Activated effector memory CD4-positive, alpha-beta T cell treated with Interleukin-2 at 50 U/mL for 16 hours (primary cell): ENCODE data around the gene OR52W1.

Experiments used
- DNase-seq: peaks from one replicate; pipeline ENCODE4 v3.0.0-alpha.2; 2020

OR52W1 gene, protein sequence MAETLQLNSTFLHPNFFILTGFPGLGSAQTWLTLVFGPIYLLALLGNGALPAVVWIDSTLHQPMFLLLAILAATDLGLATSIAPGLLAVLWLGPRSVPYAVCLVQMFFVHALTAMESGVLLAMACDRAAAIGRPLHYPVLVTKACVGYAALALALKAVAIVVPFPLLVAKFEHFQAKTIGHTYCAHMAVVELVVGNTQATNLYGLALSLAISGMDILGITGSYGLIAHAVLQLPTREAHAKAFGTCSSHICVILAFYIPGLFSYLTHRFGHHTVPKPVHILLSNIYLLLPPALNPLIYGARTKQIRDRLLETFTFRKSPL

DNA sequence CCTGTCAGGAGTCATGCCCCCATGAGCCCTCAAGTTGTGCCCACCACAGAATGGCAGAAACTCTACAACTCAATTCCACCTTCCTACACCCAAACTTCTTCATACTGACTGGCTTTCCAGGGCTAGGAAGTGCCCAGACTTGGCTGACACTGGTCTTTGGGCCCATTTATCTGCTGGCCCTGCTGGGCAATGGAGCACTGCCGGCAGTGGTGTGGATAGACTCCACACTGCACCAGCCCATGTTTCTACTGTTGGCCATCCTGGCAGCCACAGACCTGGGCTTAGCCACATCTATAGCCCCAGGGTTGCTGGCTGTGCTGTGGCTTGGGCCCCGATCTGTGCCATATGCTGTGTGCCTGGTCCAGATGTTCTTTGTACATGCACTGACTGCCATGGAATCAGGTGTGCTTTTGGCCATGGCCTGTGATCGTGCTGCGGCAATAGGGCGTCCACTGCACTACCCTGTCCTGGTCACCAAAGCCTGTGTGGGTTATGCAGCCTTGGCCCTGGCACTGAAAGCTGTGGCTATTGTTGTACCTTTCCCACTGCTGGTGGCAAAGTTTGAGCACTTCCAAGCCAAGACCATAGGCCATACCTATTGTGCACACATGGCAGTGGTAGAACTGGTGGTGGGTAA, at the start of gene OR52W1:
Gene OR52W1 (plus strand): TSS at position 51 of the 637 bp plus-strand sequence. CDS start 0 bp downstream, at position 51.
- no peak for DNase-seq

DNA sequence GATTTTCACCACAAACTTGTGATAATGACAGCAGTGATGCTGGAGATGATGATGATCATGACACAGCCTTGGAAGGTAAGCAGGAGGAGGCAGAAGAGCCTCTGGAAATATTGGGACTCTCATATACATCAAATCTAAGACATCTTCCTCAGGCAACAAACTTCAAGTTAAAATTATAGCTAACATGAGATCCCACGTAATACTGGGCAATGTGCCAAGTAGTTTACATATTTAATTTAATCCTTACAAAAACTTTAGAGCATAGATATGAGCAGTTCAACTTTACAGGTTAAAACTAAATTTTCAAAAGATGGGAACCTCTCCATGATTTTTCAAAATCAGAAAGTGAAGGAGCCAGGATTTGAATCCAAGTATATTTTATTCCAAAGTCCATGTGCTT, 47.9 kb upstream of the OR52W1 start:
- DNase-seq, result no peak

DNA sequence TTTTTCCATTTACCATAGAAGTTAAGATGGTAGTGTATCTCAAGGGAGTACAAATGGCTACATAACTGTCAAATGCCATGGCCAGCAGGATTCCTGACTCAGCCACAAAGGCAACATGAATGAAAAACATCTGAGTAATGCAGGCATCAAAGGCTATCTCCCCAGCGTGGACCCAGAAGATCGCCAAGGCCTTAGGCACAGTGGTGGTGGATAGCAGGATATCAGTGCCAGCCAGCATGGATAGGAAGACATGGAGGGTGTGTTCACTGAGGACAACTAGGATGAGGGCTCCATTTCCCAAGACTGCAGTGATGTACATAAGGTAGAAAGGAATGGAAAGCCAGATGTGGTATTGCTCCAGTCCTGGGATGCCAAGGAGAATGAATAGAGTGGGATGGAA, 46.9 kb upstream of the OR52W1 start:
- DNase-seq, result no peak

DNA sequence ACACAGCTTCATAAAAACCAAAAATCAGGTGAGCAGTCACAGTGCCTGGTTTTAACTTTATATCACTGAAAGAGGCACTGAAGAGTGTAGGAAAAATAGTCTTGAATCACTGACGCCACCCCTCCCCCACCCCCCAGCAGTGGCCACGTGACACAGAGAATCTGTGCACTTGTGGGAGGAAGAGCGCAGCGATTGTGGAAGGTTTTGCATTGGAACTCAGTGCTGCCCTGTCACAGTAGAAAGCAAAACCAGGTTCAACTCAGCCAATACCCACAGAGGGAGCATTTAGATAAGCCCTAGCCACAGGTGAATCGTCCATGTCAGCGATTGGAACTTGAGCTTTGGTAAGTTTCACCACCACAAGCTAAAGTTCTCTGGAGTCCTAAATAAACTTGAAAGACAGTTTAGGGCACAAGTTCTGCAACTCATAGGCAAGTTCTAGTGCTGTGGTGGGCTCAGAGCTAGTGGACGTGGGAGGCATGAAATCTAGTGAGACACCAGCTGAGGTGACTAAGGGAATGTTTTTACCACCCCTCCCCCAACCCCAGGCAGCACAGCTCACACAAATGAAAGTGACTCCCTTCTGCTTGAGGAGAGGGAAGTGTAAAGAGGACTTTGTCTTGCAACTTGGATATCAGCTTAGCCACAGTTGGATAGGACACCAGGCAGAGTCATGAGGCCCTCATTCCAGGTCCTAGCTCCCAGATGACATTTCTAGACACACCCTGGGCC, 42.2 kb upstream of the OR52W1 start:
- no peak for DNase-seq

DNA sequence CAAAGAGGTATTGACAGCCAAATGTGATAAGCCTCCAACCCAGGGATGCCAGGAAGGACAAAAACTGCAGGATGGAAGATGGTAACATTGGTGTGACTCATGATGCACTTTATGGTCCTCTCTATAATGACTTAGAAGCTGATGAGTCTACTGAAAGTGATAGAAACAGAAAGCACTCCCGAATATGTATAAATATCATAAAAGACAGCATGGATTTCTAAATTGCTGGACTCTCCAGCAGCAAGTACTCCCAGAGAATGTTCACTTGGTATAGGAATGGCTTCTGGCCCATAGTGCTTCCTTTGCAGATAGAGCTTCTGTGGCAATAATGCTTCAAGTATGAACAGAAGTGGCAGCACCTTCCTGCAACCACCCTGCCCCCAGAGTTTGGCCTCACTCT, 28.8 kb upstream of the OR52W1 start, which contains the start of gene OR52B2:
Gene OR52B2 (minus strand): TSS at position 101 of the 400 bp plus-strand sequence. CDS start 0 bp downstream, at position 101.
- no peak for DNase-seq

DNA sequence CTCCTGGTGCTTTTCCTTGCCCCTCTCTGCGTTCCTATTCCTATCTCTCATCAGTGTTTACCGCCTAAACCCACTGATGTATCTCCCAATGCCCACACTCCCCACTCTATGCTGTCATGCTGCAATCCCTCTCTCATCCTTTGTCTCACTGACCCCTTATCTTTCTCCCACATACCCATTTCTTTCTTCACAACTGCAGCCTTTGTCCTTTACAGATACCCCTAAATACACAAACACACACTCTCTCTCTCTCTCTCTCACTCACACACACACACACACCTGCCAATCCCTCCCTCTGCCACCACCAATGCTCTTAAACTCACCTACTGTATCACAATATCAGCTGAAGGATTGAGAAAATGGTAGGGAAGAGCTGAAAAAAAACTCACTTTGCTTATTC, 23.6 kb upstream of the OR52W1 start:
- no peak for DNase-seq

DNA sequence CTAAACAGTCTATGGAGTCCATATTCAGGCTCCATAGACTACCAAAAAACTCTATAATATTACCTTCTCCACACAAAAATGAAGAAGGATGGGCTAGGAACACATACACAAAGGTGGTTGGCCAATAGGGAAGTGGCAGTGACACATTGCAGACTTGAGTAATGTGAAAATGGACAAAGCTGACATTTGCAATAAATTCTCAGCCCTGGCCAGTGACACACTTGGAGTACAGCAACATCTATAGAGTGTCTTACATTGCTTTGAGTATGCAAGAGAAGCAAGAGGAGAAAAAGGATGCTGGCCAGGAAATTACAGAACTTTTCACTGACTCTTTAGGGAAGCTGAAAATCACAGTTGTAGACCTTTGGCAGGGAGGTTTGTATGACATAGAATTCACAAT, 7.3 kb upstream of the OR52W1 start:
- no peak for DNase-seq

DNA sequence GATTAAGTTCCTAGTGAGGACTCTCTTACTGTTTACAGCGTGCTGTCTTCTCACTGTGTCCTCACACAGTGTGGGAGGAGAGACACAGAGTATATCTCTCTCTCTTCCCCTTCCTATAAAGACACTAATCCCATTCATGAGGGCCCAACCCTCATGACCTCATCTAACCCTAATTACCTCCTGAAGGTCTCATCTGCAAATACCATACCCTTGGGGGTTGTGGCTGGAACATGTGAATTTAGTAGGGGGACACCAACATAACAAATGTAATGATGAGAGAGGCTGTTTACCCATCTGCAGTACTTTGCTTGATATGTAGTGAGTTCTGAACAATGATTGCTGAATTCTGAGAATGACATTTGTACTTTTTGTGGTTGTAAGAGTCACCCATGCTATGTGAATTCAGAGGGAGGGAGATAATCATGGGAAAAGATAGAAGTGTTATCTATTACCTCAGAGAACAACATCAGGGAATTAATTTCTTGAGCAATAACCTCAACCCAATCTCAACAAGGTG, 4.9 kb upstream of the OR52W1 start:
- DNase-seq, result no peak

DNA sequence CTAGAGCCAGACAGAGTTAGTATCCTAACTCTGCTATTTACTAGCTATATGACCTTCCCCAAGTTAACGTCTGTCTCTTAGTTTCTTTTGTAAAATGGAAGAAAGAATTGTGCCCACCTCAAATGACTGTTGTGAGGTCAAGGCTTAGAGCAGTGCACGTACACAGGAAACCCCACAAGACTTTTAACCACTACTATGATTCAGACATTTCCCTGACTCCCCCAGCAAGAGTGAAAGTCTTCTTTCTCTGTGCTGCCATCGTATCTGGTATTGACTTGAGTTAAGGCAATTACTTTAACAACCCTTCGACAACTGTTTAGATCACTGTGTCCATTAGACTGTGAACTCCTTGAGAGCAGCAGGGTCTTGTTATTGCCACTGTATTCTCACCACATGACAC, 2.6 kb upstream of the OR52W1 start:
- DNase-seq, result no peak

DNA sequence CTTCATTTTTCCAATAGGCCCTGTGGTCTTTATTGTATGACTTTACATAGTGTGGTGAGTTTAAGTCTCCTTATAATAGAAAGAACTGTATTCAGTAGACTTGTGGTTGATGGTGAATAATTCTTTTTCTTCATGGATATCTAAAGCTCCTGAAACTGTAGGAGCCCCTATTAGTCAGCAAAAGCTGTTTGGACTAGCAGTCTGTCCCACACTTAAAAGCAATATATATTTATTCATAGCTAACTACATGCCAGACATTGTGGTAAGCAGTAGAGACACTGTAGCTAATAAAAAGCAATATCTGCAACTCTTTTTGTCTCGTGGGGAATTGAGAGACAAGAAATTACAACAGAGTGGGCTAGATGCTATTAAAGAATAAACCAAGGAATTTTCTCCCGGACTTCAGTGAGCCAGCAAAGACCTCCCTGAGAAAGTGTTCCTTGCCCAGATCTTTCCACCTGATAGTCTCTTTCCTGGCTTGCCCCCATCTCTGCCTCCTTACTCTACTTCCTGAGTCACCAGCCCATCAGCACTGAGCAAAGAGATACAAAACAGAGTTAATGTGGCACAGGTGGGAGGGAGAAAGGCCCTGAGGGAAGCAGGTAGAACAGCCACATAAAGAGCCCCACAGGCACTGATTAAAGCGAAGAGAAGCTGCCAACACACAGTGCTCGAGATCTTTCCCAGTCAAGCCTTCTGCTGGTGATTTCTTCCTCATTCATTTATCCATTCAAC, 1.4 kb upstream of the OR52W1 start:
- DNase-seq, result no peak

DNA sequence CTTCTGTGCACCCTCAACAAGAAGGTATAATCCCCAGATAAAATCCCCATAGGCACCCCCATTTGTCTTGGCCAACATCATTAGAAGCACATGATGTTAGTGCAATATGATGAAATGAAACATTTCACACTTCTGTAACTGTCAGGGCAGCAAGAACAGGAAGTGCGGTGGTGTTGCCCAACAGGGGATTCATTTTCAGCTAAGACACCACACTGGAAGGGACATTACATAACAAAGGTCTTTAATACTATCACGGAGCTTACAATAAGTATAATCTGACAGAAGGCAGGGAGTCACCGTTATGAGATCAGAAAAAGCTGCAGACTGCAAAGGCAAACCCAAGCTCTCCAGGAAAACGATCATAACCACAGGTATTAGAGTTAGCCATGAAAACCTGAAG, 2.0 kb downstream of the OR52W1 start:
- no peak for DNase-seq

DNA sequence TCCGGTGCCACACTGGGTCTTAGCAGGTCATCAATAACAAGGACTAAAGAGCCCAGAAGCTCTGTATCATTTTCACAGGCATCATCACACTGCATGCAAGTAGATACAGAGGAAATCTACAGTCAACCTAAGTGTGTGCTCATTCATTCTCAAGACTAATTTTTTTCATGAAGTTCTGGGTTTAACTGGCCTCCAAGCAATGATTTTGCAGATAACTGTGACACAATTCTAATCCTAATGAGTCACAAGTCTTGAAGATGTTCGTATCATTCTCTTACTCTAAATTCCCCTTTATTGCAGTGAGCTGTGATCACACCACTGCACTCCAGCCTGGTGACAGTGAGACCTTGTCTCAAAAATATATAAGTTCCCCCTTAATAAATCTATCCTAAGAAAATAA, 2.5 kb downstream of the OR52W1 start:
- no peak for DNase-seq

DNA sequence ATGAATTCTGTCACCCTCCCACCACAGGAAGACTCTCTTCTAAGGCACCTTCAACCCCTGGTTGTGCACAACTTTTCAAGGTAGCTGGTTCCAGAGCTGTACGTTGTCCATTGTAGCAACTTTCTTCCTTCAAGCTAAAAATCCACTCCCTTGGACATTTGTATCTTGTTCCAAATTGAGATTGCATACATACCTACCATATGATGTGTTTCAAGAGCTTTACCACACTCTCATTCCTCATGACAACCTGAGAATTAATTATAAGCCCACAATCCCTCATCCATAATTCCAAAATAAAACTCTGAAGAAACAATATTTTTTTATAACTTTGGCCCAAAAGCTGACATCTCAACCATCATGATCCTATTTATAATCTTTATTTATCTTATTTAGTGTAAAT, 3.0 kb downstream of the OR52W1 start:
- DNase-seq, result no peak

DNA sequence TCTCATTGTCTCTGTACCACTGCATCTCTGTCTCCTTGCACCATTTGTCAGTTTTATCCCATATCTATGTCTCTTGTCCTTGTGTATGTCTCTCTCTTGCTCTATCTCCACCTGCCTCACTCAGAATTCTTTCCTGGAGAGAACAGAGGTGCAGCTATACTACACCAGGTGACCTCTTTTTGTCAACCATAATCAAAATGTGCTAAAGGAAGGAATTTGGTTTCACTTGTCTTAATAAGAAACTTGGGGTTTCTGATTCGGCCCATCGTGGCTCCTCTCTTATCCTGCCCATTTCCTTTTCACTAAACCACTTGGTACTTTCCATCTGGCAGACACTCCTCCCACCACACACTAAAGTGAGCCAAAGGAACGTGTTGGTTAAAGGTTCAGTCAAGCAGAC, 4.3 kb downstream of the OR52W1 start:
- DNase-seq, result no peak

DNA sequence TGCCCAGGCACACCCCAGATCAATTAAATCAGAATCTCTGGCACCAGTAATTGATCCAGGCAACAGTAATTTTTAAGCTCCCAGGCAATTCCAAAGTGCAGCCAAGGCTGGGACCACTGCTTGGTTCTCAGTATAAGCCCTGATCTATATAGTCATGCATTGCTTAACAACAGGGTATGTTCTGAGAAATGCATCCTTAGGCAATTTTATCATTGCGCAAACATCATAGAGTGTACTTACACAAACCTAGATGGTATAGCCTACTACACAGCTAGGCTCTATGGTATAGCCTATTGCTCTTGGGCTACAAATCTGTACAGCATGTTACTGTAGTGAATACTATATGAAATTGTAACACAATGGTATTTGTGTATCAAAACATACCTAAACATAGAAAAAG, 5.7 kb downstream of the OR52W1 start:
- DNase-seq, result no peak

DNA sequence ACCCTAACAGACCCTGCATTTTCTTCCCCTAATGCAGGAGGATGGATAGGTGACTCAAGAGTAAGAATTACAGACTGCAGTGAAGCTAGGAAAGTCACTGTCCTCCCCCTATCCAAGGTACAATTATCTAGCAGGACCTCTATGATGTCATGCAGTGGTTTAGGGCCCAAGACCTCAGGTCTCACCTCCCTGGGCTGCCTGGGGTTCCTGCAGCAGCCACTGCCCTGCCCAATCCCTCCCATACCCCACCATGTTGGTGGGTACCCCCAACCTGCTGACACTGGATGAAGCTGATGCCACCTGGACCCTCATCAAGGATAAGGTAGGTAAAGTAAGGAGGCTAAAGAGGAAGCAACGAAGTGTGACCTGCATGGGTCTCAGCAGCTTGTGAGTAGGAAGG, 6.3 kb downstream of the OR52W1 start, which contains the start of gene C11orf42:
Gene C11orf42 (plus strand): TSS at position 192 of the 400 bp plus-strand sequence. CDS start 59 bp downstream, at position 251.
- DNase-seq, result no peak

DNA sequence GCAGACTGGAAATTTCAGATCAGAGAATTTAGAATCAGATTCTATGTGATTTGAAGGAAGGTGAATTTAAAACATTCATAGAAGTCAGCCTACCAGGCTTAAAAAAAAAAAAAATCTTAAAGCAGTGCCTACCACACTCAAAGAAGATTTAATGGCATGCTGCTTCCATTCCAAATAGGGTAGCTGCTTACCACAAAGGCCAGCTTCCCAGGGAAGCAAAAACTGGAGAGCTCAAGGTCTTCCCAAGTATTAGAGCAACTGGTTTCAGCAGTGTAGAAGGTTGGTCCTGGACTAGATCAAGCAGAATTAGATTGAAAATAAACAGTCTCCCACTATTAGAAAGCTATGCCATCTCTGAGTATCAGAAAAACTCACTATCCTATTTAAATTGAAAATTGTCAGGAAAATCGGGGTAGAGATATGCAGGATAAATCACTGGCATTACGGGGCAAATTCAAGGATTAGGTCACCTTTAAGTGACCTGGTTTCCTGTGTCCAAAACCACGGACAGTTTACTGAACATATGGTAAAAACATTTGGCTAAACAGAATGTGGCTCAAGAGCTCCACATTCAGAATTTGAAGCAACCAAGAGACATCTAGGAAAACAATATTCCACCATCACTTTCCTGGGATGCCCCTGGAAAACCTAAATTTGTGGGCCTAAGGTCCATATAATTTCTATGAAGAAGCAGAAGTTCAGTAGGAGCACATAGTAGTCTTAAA, 7.6 kb downstream of the OR52W1 start:
- no peak for DNase-seq

DNA sequence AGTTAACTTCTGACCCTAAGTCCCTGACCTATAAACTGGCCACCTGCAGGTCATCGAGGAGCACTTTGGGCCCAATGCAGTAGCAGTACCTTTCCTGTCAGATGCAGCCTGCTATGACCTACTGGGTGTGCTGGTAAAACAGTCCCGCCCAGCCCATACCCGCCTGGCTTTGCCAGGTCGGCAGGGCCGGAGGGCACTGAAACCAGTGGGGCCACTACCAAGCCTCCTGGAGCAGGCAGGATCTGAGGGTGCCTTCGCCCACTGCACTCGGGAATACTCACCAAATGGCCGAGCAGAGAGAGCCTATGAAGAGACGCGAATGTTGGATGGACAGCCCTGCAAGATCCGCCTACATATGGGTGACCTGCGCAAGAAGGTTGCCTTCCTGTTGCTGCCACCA, 10.8 kb downstream of the OR52W1 start:
- DNase-seq, result no peak

DNA sequence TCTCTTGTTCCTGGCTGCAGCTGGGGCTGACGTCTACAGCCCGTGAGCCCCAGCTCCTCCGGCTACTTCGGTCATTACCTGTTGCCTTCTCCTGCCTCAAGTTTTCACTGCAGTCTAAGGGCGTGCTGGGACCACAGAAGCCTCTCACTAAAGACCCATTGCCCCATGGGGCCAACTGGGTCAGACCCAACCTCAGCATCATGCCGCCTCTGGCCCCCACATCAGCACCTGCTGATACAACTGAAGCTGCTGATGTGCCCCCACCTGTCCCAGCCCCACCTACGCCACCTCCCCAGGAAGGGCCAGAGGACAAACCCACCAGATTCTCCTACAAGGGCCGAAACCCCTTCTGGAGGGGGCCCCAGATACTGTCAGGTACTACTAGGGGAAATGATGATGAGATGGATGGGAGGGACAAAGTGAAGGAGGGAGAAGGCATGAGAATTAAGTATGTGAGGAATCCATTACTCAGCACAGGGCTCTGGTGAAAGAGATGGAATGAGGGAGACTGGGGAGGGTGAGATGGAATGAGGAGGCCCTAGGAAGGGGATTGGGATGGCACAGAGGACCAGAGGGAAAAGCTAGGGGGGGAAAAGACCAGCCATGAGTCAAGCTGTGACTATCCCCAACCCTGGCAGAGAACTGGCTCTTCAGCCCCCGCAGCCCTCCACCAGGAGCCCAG, 11.4 kb downstream of the OR52W1 start:
- no peak for DNase-seq

DNA sequence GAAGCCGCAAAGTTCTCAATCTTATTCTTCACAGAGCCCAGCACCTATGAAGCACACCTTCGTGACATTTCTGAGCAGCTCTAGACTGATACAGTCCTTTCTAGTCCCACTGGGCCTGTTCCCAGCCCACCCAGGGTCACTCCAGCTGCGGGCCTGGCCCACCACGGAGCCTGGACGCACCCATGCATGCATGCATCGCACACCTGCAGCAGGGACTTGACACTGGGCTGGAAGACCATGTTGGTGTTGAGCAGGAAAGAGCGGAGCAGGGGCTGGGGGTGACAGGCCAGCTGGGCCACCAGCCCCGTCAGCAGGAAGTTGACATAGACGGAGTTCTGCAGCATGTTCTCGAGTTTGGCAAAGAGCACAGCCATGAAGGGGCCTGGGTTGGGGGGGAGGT, 15.5 kb downstream of the OR52W1 start:
- no peak for DNase-seq

DNA sequence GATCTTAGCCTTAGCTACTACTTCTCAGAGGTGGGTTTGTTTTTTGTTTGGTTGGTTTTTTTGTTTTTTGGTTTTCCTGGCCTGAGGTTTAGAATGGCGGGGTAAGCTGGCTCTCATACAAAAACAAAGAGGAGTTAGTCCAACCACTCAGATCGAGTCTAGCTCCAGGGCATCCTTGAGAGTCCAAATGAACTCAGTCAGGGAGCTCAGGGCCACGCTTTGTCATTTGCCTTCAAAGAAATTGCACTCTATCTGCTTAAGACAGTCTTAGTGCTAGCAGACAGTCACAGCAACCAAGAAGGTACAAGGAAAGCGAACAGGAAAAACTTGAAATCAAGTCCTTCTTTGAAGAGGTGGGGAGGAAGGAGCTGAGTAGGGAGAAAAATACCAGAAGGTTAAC, 17.5 kb downstream of the OR52W1 start:
- no peak for DNase-seq

DNA sequence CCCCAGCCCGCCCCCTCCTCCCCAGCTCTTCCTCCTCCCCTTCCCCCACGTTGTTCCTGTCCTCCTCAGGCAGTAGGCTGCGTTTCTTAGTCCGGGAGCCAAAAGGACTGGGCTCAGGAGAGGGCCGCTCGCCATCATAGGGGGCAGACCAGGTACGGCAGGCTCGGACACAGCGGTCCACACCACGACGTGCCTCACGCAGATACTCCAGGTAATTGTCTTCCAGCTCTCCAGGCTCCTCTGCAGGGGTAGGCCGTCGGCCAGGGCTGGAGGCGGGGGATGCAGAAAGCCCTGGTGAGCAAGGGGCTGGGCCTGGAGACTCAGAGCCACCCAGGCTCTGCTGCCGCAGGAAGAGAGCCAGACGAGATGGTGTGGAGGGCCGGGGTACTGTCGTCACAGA, 18.7 kb downstream of the OR52W1 start:
- DNase-seq, result no peak
